ENCODE measurements around the gene TIGD4.

TIGD4 gene

DNA sequence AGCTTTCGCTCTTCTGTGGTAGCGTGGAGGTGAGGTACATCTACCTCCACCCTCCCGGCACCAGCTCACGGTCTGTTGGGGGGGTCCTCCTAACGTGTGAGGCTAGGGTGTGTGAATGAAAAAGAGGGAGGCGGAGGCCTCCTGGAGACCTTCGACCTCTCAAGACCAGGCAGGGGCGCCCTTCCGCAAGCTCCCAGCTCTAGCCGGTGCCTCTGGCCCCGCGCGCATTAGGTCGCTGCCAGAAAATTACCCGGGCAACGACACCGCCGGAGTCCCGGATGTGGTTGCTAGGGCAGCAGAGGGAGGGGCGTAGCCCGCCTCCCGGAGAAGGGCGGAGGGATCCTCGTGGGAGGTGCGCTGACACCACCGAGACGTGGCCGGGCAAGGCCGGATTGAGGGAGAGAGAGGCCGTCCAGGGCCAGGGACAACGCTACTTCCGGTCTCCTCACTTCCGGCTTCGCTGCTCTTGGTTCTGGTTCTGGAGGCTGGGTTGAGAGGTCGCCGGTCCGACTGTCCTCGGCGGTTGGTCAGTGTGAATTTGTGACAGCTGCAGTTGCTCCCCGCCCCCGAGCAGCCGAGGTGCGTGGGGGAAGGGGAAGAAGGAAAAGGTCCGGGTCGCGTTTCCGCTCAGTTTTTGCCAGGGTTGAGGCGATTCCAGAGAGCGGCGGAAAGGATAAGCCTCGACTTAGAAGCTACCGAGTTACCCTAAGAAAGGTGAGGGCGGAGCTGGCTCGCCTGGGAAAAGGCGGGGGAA lies at the start of gene TIGD4, which contains the start of gene ARFIP1:
Gene TIGD4, minus strand, starts transcription at position 218 of the 754 bp plus-strand sequence. CDS start 8,726 bp downstream, outside the sequence.
Gene ARFIP1, plus strand, starts transcription at position 442 of the 754 bp plus-strand sequence. CDS start 49,680 bp downstream, outside the sequence.
- peak; percentile 91 for DNase-seq (ENCODE audit: low read depth)

DNA sequence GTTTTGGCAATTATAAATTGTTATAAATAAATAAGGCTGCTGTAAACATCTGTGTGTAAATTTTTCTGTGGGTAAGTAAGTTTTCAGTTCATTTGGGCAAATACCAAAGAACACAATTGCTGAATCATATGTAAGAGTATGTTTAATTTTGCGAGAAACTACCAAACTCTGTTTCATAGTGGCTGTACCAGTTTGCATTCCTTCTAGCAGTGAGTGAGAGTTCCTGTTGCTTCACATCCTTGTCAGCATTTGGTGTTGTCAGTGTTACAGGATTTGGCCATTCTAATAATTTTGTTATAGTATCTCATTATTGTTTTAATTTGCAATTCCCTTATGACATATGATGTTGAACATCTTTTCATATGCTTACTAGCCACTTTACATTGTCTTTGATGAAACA lies 48.6 kb upstream of the TIGD4 start:
- no peak for DNase-seq (ENCODE audit: low read depth)

DNA sequence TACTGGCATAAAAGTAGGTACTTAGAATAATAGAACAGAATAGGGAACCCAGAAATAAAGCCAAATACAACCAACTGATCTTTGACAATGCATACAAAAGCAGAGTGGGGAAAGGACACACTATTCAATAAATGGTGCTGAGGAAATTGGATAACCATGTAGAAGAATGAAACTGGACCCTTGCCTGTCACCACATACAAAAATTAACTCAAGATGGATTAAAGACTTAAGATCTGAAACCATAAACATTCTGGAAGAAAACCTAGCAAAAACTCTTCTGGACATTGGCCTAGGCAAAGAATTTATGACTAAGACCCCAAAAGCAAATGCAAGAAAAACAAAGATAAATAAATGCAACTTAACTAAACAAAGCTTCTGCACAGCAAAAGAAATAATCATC lies 45.8 kb upstream of the TIGD4 start:
- DNase-seq (ENCODE audit: low read depth), result no peak

DNA sequence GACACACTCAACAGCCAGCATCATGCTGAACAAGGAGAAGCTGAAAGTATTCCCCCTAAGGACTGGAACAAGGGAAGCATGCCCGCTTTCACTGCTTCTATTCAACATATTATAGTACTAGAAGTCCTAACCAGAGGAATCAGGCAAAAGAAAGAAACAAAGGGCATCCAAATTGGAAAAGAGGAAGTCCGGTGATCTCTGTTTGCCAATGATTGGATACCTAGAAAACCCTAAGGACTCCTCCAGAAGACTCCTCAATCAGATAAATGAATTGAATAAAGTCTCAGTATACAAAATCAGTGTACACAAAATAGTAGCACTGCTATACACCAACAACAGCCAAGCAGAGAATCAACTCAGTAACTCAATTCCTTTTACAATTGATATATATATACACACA lies 45.0 kb upstream of the TIGD4 start:
- no peak for DNase-seq (ENCODE audit: low read depth)

DNA sequence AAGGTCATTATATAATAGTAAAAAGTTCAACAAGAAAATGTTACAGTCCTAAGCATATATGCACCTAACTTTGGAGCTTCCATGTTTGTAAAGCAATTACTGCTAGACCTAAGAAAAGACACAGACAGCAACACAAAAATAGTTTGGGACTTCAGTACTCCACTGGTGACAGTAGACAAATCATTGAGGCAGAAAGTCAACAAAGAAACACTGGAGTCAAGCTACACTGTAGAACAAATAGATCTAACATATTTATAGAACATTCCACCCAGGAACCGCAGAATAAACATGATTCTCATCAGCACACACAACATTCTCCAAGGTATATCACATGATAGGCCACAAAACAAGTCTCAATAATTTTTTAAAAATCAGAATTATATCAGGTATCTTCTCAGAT lies 42.8 kb upstream of the TIGD4 start:
- DNase-seq (ENCODE audit: low read depth), result no peak

DNA sequence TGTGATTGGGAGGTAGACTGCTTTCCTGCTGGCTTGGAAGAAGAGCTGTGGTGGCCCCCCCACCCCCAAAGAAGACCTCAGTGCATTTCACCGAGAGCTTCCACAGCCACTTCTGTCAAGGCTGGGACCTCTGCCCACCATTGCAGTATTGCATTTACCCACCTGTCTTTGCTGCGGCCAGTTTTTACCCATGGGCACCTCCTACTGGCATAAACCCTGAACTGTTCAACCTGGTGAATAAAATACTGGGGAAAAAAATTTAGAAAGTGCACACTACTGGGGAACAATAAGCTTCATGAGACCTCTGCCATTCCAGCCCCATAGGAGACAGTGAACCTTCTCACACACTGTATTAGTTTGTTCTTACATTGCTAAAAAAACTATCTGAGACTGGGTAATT lies 40.5 kb upstream of the TIGD4 start:
- DNase-seq (ENCODE audit: low read depth), result no peak

DNA sequence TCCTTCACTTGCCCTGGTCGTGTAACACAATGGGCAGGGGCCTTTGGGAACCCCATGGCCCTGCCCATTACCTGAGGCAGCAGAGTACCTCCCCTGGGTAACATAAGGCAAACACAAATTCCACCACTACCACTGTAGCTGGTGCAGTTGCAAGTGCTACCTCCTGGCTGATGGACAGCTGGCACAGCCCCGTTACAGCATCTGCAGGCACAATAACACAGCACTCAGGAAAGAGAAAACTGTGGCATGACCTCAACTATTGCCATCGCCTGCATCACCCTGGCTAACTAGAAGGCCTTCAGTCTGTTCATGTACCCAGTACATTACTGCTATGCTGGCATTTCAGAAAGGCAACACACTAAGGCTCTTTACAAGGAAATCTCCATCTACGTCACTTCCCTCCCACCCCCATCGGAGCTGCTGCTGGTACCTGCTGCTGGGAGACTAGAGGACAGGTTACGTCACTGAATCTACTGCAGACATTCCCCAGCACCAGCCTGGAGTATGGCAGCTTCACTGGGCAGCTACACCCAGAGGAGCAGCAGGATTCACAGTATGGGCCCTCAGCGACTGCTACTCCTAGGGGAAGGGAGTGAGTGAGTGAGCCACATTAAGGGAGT lies 39.6 kb upstream of the TIGD4 start:
- DNase-seq (ENCODE audit: low read depth), result no peak

DNA sequence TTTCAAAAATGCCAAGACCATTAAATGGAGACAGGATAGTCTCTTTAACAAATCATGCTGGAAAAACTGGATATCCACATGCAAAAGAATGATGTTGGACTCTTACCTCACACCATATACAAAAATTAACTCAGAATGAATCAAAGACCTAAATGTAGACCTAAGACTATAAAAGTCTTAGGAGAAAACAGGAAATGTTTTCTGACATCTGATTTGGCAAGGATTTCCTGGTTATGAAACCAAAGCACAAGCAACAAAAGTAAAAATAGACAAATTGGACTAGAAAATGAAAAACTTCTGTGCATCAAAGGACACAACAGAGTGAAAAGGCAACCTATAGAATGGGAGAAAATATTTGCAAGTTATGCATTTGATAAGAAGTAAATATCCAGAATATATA lies 37.8 kb upstream of the TIGD4 start:
- DNase-seq (ENCODE audit: low read depth), result no peak

DNA sequence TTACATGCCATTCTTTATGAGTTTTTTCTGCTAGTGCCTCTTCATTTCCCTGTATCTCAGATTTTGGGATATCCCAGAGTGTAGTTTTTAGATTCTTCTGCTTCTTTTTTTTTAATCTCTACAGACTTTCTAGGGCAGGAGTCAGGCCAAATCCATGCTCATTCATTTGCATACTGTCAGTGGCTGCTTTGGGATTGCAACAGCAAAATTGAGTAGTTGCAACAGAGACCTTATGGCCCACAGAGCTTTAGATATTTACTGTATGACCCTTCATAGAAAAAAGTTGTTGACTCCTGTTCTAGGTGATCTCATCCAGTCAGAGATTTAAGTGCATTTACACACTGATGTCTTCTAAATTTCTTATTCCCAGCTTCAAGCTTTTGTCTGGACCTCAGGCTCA lies 35.5 kb upstream of the TIGD4 start:
- DNase-seq (ENCODE audit: low read depth), result no peak

DNA sequence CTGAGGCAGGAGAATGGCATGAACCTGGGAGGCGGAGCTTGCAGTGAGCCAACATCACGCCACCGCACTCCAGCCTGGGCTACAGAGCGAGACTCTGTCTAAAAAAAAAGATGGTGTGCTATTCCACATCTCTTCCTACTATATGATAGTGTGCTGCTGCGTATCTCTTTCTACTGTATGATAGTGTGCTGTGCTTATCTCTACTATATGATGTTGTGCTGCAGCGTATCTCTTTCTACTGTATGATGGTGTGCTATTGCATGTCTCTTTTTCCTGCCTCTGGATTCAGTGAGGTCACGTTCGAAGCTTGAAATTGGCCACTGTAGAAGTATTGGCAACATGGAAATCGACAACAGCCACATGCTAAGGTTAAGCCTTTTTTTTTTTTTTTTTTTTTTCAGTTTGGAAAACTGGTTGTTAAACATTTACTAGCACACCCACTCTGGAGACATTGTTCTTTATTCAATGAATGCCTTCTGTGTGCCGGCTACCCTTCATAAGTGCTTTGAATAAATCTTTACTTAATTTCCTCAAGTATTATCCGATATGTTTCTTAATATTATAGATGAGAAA lies 31.3 kb upstream of the TIGD4 start:
- DNase-seq (ENCODE audit: low read depth), result no peak

DNA sequence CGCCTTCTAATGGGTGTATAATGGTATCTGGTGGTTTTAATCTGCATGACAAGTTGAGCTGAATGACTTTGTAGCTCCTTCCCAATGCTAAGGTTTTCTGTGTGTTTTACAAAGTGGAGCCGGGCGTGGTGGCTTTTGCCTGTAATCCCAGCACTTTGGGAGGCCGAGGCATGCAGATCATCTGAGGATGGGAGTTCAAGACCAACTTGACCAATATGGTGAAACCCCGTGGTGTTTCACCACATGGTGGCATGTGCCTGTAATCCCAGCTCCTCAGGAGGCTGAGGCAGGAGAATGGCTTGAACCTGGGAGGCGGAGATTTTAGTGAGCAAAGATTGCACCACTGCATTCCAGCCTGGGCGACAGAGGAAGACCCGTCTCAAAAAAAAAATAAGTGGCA lies 29.1 kb upstream of the TIGD4 start:
- DNase-seq (ENCODE audit: low read depth), result no peak

DNA sequence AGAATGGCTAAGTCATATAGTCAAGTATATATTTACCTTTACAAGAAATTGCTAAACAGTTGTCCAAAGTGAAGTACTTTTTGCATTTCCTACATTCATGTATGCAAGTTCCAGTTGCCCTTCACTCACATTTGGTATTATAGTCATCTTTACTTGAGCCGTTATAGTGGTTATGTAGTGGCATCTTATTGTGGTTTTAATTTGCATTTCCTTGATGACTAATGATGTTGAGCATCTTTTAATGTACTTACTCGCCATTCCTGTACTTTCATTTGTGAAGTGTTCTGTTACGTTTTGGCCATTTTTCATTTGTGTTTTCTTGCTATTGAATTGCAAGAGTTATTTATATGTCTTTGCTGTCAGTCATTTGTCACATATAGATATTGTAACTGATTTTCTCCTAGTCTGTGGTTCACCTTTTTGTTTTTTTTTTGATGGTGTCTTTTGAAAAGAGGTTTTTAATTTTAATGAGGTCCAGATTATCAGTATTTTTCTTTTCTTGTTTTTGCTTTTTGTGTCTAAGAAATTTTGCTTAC lies 27.8 kb upstream of the TIGD4 start:
- DNase-seq (ENCODE audit: low read depth), result no peak

DNA sequence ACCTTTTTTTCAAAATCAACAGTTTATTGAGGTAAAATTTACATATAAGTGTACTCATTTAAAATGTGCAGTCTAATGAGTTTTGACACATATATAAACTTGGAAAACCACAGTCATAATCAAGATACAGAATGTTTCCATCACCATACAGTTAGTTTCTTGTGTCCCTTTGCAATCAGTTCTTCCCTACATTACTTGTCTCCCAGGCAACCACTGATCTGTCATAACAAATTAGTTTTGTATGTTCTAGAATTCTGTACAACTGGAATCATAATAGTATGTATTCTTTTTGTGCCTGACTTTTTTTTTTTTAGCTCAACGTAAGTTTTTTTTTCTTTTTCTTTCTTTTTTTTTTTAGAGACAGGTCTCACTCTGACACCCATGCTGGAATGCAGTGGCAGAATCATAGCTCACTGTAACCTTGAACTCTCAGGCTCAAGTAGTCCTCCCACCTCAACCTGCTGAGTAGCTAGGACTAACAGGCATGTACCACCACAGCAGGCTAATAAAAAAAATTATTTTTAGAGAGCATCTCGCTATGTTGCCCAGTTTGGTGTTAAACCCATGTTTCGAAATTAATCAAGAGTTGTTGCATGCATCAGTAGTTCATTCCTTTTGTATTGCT lies 27.1 kb upstream of the TIGD4 start:
- DNase-seq (ENCODE audit: low read depth), result no peak

DNA sequence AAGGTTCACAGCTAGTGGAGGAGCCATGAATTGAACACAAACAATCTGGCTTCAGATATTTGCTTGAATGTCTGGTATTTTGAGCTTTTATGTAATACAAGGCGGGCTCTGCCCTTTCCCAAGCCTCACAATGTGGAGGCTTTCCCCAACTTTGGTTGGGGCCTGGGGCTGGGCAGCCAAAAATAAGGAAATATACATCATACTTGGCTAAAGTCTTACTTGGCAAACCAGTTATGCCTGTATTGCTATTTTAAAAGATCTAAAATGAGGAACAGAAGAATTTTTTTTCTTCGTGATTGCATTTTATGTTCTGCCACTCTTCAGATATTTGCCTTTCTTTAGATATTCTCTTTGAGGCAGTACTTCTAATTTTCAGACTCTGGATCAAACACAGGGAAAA lies 26.3 kb upstream of the TIGD4 start:
- no peak for DNase-seq (ENCODE audit: low read depth)

DNA sequence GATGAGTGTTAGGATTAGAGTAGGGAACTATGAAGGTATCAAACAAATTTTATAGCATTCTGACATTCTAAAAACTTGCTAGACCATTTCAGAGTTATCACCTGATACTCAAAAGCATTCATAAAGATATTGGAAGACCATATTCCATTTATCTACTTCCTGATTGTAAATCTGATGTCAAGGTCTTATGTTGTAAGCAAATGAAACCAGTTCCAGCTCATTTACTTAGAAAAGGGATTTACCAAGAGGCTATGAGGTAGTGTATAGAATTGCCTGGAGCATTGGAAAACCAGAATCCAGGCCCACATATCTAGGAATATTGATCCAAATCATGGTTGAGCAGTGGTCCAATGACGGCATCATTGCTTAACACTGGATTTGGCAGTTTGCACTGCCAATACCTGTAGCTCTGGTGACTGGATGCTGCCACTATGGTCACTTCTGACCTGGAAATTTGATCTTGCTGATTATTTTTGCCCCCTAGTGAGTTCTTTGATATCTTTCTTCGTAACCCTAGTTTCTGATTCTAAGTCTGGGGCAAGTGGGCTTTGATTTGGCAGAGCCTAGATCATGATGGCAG lies 25.6 kb upstream of the TIGD4 start:
- DNase-seq (ENCODE audit: low read depth), result no peak

DNA sequence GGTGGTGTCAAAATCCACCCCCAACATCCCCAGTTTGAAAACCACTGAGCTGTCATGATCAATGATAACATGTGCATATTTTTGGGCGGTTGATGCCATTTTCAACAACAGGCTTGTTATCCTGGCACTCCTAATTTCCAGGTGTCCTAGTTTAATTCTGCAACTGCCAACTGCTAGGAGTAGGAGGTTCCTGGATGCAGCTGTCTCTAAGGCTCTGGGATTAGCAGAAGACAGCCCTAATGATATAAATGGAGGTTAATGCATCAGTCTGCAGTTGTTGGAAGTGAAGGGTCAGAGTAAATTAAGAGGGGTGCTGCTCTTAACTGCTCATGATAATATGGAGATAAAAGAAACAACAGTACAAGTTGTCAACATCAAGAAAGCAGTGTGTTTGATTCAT lies 24.0 kb upstream of the TIGD4 start:
- no peak for DNase-seq (ENCODE audit: low read depth)

DNA sequence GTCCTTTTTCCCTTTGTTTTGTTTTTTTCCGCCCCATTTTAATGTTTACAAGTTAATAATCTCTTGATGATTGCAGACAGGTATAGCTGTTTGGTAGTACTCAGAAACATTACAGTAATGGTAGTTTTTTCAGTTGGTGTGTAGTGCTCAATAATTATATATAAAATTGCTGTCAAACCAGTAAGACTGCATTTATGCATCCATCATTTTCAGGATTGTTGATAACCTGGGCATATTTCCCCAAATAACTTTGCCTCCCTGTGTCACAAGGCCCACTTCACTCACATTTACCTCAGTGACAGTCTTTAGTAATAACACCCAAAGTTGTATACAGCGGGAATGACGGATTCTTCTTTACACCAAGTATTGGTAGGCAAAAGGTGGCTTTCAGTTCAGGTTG lies 16.4 kb upstream of the TIGD4 start:
- DNase-seq (ENCODE audit: low read depth), result no peak

DNA sequence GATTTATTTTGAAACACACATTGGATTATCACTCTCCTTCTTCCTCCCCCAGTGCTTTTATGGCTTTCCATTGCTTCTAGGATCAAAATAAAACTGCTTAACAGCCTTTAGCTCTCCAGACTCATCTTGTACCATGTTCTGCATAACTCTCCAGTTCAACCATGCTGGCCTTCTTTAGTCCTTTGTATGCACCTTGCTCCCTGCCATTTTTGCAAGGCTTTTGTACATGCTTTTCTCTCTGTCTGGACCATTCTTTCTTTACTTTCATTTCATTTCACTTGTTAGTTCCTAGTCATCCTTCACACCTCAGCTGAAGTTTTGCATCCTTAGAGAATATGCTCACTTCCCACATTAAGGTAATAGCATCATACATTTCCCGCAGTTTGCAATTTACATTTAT lies 7.1 kb upstream of the TIGD4 start:
- no peak for DNase-seq (ENCODE audit: low read depth)

DNA sequence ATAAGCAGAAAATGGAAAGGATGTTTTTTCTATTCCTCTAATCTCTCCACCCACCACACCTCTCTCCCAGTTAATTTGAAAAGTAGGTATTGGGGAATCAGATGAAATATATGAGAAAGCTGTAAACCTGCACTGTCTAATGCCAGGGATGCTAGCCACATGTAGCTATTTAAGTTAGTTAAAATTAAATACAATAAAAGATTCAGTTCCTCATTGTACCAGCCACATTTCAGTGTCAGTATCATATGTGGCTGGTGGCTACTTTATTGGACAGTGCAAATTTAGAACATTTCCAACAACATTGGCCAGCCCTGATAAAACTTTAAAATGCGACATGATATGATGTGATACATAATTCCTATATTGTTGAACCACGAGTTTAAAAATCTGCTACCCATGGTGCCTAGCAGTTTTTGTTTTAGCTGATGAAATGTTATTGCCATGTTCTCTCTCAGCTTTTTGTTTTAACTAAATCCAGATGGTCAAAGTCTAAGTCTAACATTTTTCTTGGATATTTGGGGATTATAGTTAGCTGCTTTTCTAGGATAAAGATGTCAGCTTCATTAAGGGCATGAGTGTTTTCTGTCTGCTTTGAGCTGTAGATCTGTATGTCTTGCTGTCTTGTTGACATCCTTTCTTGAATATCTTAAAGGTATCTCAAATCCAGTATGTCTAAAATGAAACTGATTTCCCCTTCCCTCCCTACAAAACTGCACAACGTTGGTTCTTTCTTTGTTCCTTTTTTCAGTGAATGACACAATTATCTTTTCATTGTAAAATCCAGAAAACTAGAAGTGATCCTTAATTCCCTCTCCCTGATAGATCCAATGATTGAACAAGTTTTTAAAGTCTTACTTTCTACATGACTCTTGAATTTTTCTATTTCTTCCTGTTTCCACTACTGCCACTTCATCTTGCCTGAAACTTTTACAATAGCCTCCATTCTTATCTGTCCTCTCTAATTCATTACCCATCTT lies 6.4 kb upstream of the TIGD4 start:
- DNase-seq (ENCODE audit: low read depth), result no peak

DNA sequence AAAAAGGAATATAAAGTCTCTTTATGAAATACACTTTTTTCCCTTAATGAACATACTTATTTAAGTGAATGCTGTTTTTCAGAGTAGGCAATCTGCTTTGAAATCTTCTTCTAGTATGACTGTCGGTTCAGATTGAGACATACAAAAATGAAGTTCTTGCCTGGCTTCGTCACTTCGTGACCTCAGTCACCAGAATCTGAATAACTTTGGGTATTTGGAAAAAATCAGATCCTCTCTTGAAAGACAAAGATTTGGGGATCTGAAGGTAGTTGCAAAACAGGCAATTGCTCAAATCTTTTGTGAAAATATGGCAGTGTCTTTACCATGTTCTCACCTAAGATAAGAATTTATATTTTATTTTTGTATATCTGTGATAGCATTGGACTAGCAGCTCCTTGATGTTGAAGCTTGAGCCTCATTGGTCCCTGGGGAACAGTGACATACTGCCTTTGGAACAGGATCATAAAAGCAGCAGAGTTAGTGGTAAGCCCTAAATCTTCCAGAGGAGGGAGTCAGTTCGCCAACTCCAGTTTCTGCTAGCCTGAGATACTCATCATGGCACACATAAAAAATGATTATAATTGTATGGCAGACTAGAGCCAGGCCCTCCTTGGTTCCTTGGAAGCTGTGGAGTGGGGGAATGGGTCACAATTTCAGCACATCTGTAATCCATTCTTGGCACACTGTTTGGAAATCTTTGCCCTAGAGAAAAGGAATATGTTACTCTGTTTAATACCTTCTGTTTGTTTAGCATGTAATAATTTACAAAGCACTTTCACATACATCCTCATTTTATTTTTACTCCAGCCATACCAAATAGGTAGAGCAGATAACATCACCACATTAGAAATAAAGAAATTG lies 5.2 kb upstream of the TIGD4 start:
- DNase-seq (ENCODE audit: low read depth), result no peak
